Measurements from ENCODE around the gene UNC5CL. TPM values are rescaled to one million over a fixed set of nuclear protein-coding genes. Genes with fewer than 3 reads are reported as not detected.

UNC5CL gene
- total and polyA plus RNA-seq, 2 of the 8 experiments (the other 6 are each of a cell fraction or from before 2014, with no cell fraction given), result 1.3 to 1.7 TPM

DNA sequence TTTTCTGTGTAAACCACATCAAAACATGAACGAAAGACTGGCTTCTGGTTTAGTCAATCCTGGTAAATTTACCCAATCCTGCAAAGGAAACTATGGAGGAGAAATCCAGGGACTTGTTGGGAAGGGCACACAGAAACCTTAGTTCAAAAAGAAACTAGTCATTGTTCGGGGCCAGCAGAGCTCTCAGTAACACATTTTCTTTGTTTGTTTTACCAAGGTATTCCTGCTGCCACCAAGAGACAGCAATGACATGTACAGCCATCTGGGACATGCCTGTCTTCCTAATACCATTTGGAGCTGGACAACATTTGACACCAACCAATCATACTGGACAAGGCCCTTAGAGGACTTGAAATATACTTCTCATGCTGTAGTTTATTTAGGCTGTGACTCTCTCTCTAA is 24.9 kb upstream of the UNC5CL start:
- H3K9me3 ChIP-seq (ENCODE audit: insufficient read depth in 2 of 2, low read depth in 1 of 2, low read length in 1 of 2), result no peaks in the 10 kb centered on the region
- no peak overlapping the region for H4K8ac ChIP-seq (ENCODE audit: extremely low read depth, insufficient read depth, low read length)
- H3K23me2 ChIP-seq (ENCODE audit: low read depth, low read length), result no peaks in the 10 kb centered on the region
- no peak overlapping the region for H2AK5ac ChIP-seq (ENCODE audit: low read depth, low read length)
- no peaks in the 10 kb centered on the region for H4K20me1 ChIP-seq (replicated peaks in 1 of 2; ENCODE audit: control insufficient read depth in 1 of 2, insufficient read depth in 2 of 2, low read length in 2 of 2)
- H4K91ac ChIP-seq (replicated peaks; ENCODE audit: insufficient read length, low read length), result no peak overlapping the region
- no peaks in the 10 kb centered on the region for H3K79me1 ChIP-seq (ENCODE audit: low read depth, low read length)
- DNase-seq (ENCODE audit: low read depth in 1 of 2, low spot score in 2 of 2), result no peak
- no peak overlapping the region for H2AFZ ChIP-seq (ENCODE audit: low read length)
- ChIA-PET POLR2A (ENCODE audit: partially characterized antibody) (interaction anchor here (2.1 kb wide), 2 partner anchors 9 kb away, joined by 5 to 8 read pairs; partner anchors contain the start of genes NFYA and OARD1), CTCF (ENCODE audit: partially characterized antibody) (interaction anchor here (1.5 kb wide), 1 partner anchor 147 kb away, joined by 3 read pairs; no protein-coding TSS in a partner anchor)
- TF ChIP-seq POLR2A (IDR thresholded peaks at IDR 0.05; ENCODE audit: control extremely low read depth in 1 of 2, low read depth in 2 of 2, low read length in 2 of 2) (no peak), TBP (IDR thresholded peaks at IDR 0.05; ENCODE audit: low read depth, low read length) (no peak), GTF2F1 (IDR thresholded peaks at IDR 0.05; ENCODE audit: borderline replicate concordance, low read depth, low read length) (no peak), SP1 (IDR thresholded peaks at IDR 0.05; ENCODE audit: low read depth, low read length) (no peak), EGR1 (IDR thresholded peaks at IDR 0.05; ENCODE audit: borderline replicate concordance, low read depth, low read length) (no peak)
- TF ChIP-seq, protein P1, sequence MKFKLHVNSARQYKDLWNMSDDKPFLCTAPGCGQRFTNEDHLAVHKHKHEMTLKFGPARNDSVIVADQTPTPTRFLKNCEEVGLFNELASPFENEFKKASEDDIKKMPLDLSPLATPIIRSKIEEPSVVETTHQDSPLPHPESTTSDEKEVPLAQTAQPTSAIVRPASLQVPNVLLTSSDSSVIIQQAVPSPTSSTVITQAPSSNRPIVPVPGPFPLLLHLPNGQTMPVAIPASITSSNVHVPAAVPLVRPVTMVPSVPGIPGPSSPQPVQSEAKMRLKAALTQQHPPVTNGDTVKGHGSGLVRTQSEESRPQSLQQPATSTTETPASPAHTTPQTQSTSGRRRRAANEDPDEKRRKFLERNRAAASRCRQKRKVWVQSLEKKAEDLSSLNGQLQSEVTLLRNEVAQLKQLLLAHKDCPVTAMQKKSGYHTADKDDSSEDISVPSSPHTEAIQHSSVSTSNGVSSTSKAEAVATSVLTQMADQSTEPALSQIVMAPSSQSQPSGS (IDR thresholded peaks at IDR 0.05; ENCODE audit: low read length), result no peak
- H3K14ac ChIP-seq (ENCODE audit: insufficient read length), result no peak overlapping the region
- no peak overlapping the region for H2BK12ac ChIP-seq (ENCODE audit: low read depth, low read length)
- no peaks in the 10 kb centered on the region; a peak in 1 of 7 replicates for H3K4me1 ChIP-seq (replicated peaks in 1 of 4; ENCODE audit: control insufficient read depth in 3 of 4, insufficient read depth in 4 of 4, low read length in 3 of 4)
- H3K56ac ChIP-seq (replicated peaks; ENCODE audit: insufficient read length, low read depth, low read length), result no peak overlapping the region
- no peak overlapping the region for H2BK20ac ChIP-seq (ENCODE audit: low read length)
- H2BK5ac ChIP-seq (ENCODE audit: low read depth, low read length), result no peak overlapping the region
- H3K79me2 ChIP-seq (ENCODE audit: control insufficient read depth in 1 of 2, insufficient read depth in 2 of 2, low read length in 2 of 2), result no peaks in the 10 kb centered on the region
- 75% methylated on average over 2 of the region's 2 CpGs; no CpG with 5 or more reads in 1 of the 2 experiments for WGBS, 2 experiments (ENCODE audit: extremely low coverage in 1 of 2, insufficient coverage in 1 of 2, insufficient read length in 1 of 2, insufficient replicate concordance in 2 of 2, low coverage in 1 of 2, low lambda C conversion rate in 2 of 2, missing lambda C conversion rate in 1 of 2)
- no peak overlapping the region for H3K4me3 ChIP-seq (ENCODE audit: extremely low read depth in 1 of 4, insufficient read depth in 2 of 4, low read depth in 3 of 4, low read length in 4 of 4)
- peaks cover 4 to 42% (median 25%) of the 10 kb centered on the region in 4 experiments; a peak in 7 of 8 replicates for H3K36me3 ChIP-seq (ENCODE audit: control insufficient read depth in 2 of 4, insufficient read depth in 4 of 4, low read length in 3 of 4)
- H3K4me2 ChIP-seq (ENCODE audit: insufficient read depth in 1 of 2, low read depth in 2 of 2, low read length in 2 of 2), result no peak overlapping the region
- H3K9ac ChIP-seq (replicated peaks in 1 of 4; ENCODE audit: extremely low read depth in 1 of 4, low read depth in 3 of 4, low read length in 3 of 4), result no peak overlapping the region
- no peak overlapping the region for H2BK120ac ChIP-seq (replicated peaks; ENCODE audit: low read depth, low read length)
- FAIRE-seq, result no peak
- H3K23ac ChIP-seq (ENCODE audit: insufficient read length), result no peak overlapping the region
- H4K5ac ChIP-seq (ENCODE audit: insufficient read length, low read depth, low read length), result no peak overlapping the region
- H3K27ac ChIP-seq (ENCODE audit: low read depth, low read length), result no peak overlapping the region
- no peaks in the 10 kb centered on the region for H3K27me3 ChIP-seq (replicated peaks in 1 of 4; ENCODE audit: control insufficient read depth in 3 of 4, extremely low read depth in 1 of 4, insufficient read depth in 3 of 4, low read length in 3 of 4)
- no peak overlapping the region for H3K18ac ChIP-seq (ENCODE audit: extremely low read depth, low read length)
- H2BK15ac ChIP-seq (ENCODE audit: low read length), result no peak overlapping the region
- no peak overlapping the region for H3K4ac ChIP-seq (replicated peaks; ENCODE audit: insufficient read length, low read depth, low read length)

Data from H1 (cell line).